Psoas muscle (tissue), 8 donors: Measurements from ENCODE around the gene SCGB1D4. TPM values are rescaled to one million over a fixed set of nuclear protein-coding genes. Genes with fewer than 3 reads are reported as not detected.
"Not testable (repeated sequence)": the region's sequence is repeated elsewhere in the genome, so short reads cannot be mapped to it uniquely, and the experiment has no call there.

Experiments used
- ATAC-seq, 4 donors: fragments of 200-7000 bp; cut with Tn5 transposase; one replicate each; pipeline ENCODE4 v1.9.1; 2020; ENCODE audit warnings: moderate library complexity in 3 of 4, mild to moderate bottlenecking in 2 of 4
- DNase-seq, 2 donors: peaks; one replicate each; pipeline ENCODE4 v3.0.0-alpha.2; 2020
- H3K27ac ChIP-seq: fragments of 200-600 bp; one replicate; pipeline ENCODE4 v1.8.0; 2022
- H3K27me3 ChIP-seq, 3 donors: fragments of 200-600 bp in 1 of 3; one replicate each; pipeline versions ENCODE4 v1.6.1 to v1.8.0; 2013 to 2022; ENCODE audit warnings: low read length in 2 of 3, mild to moderate bottlenecking in 2 of 3, moderate library complexity in 1 of 3; ENCODE audit not compliant: insufficient read depth in 3 of 3
- H3K36me3 ChIP-seq, 2 donors: fragments of 200-600 bp in 1 of 2; one replicate each; pipeline versions ENCODE4 v1.6.1 to v1.8.0; 2013 to 2022; ENCODE audit warnings: low read depth in 1 of 2, mild to moderate bottlenecking in 1 of 2, moderate library complexity in 1 of 2; ENCODE audit not compliant: insufficient read depth in 1 of 2
- H3K4me1 ChIP-seq: fragments of 200-600 bp; one replicate; pipeline ENCODE4 v1.8.0; 2022
- H3K4me3 ChIP-seq: fragments of 200-600 bp; one replicate; pipeline ENCODE4 v1.8.0; 2022; ENCODE audit warnings: mild to moderate bottlenecking
- H3K9me3 ChIP-seq: fragments of 200-600 bp; one replicate; pipeline ENCODE4 v1.8.0; 2022
- WGBS, 3 donors: extraction: QIAGEN DNeasy Blood & Tissue Kit; methylation state at CpG; one replicate each; pipeline versions ENCODE4 v1.1.6 to v1.1.7; 2013; 5-methylcytosine and 5-hydroxymethylcytosine counted together
- intact Hi-C, 2 donors: fragments of 100-400 bp; cut with DNase I; formaldehyde crosslinking; loops; one replicate each; pipeline versions ENCODE4 v1.11.0 to v1.14.2; 2022
- polyA plus RNA-seq, 3 donors: library from polyadenylated mRNA; stranded (reverse); fragments of 200-250 nt; gene quantifications; one replicate each; pipeline ENCODE4 v1.2.3, GENCODE V29; 2013
- total RNA-seq, 4 donors: library from RNA; stranded (reverse); fragmentation: NEBNext Ultra II Directional in 2 of 4; extraction: Animal tissue kit (Norgen Biotek cat#: 25700) in 2 of 4; gene quantifications; one replicate each; pipeline versions ENCODE4 v1.2.1 to v1.2.4, GENCODE V29; 2021 to 2023
- TF ChIP-seq, protein P1 (sequence below): fragments of 200-600 bp; IDR thresholded peaks from one replicate; pipeline ENCODE4 v1.8.0; 2022; ENCODE audit warnings: antibody characterized with exemption
- donor health status: healthy with polysubstance abuse.
- donor health status: DM: no; HTN: no; CAD: no; lungs with moderate emphysema.
- donor health status: Bipolar disorder and iron deficiency.
- donor health status: healthy.
- donor health status: DM: yes; HTN: yes; CAD: no.
- donor health status: DM: no; HTN: no; CAD: no.
- donor health status: DM: no; HTN: no; CAD: no.
- donor health status: DM: yes; HTN: yes; CAD: no.

Gene SCGB1D4
- total and polyA plus RNA-seq, 7 donors, result not detected

DNA sequence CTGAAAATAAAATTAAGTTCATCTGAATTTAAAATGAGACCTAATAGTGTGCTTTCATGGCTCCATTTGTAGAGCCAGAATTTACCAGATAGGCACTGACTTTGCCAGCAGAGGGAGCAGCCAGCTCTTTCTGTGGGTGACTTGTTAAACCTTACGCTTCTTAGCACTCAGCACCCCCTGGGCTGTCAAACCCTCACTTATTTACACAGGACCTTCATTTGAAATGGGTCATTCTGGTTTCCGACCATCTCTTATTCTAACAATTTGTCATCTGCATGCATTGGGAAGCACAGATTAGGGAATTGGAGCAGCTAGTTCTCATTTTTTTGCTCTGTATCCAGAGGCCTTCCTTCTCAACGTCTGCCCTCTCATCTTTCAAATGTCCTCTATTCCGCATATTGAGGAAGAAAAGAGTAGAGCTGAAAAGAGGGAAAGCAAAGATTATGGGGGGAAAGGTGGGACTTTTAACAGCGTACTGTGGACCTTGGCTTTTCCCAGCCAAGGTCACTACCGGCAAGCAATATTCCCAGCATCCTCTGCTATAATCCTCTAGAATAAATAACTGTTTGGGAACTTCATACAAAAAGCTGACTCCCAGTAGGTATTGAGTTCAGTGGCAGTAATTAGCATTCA is 41.5 kb upstream of the SCGB1D4 start:
- Histone ChIP-seq H3K27ac (no peak overlapping the region), H3K4me3 (no peak overlapping the region), H3K36me3 (peaks cover 0 to 18% of the 10 kb centered on the region in 2 donors), H3K4me1 (peaks cover 7% of the 10 kb centered on the region), H3K27me3 (no peaks in the 10 kb centered on the region), H3K9me3 (no peaks in the 10 kb centered on the region)
- intact Hi-C loops, result loop anchor here in 1 of 2 donors (2.0 kb wide), 1 partner anchor 38 kb away; no protein-coding TSS in a partner anchor
- WGBS, 3 donors, result 68 to 74% (median 73%) methylated on average over 6 of the region's 6 CpGs
- TF ChIP-seq, protein P1, sequence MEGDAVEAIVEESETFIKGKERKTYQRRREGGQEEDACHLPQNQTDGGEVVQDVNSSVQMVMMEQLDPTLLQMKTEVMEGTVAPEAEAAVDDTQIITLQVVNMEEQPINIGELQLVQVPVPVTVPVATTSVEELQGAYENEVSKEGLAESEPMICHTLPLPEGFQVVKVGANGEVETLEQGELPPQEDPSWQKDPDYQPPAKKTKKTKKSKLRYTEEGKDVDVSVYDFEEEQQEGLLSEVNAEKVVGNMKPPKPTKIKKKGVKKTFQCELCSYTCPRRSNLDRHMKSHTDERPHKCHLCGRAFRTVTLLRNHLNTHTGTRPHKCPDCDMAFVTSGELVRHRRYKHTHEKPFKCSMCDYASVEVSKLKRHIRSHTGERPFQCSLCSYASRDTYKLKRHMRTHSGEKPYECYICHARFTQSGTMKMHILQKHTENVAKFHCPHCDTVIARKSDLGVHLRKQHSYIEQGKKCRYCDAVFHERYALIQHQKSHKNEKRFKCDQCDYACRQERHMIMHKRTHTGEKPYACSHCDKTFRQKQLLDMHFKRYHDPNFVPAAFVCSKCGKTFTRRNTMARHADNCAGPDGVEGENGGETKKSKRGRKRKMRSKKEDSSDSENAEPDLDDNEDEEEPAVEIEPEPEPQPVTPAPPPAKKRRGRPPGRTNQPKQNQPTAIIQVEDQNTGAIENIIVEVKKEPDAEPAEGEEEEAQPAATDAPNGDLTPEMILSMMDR, result peak; percentile 54
- peak; percentile 33 to 55 for DNase-seq
- ATAC-seq, result peak in 1 of 4 donors; percentile 46

DNA sequence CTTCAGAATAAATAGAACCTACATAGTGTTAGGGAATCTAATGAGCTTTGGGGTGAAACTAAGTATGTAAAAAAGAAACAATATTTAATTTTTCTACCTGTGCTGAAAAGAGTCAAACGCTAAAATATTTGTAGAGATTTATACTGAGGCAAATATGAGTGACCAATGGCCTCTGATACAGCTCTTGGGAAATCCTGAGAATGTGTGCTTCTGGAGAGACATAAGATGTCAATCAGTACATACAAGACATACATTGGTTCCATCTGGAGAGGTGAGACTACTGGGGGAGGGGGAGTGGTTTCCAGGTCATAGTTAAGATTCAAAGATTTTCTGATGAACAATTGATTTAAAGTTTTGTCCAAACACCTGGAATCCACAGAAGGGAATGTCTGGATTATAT is 39.3 kb upstream of the SCGB1D4 start:
- peaks cover 0 to 18% of the 10 kb centered on the region in 2 donors for H3K36me3 ChIP-seq
- peak overlapping the region; percentile 73 for H3K27ac ChIP-seq
- 34 to 47% (median 47%) methylated on average over 1 of the region's 1 CpG for WGBS, 3 donors
- H3K4me3 ChIP-seq, result peak overlapping the region; percentile 78
- H3K4me1 ChIP-seq, result peaks cover 7% of the 10 kb centered on the region
- no peak for DNase-seq
- no peaks in the 10 kb centered on the region for H3K9me3 ChIP-seq
- no peak for ATAC-seq
- TF ChIP-seq, protein P1, result no peak
- intact Hi-C loops, result no loop called here
- H3K27me3 ChIP-seq, result no peaks in the 10 kb centered on the region

DNA sequence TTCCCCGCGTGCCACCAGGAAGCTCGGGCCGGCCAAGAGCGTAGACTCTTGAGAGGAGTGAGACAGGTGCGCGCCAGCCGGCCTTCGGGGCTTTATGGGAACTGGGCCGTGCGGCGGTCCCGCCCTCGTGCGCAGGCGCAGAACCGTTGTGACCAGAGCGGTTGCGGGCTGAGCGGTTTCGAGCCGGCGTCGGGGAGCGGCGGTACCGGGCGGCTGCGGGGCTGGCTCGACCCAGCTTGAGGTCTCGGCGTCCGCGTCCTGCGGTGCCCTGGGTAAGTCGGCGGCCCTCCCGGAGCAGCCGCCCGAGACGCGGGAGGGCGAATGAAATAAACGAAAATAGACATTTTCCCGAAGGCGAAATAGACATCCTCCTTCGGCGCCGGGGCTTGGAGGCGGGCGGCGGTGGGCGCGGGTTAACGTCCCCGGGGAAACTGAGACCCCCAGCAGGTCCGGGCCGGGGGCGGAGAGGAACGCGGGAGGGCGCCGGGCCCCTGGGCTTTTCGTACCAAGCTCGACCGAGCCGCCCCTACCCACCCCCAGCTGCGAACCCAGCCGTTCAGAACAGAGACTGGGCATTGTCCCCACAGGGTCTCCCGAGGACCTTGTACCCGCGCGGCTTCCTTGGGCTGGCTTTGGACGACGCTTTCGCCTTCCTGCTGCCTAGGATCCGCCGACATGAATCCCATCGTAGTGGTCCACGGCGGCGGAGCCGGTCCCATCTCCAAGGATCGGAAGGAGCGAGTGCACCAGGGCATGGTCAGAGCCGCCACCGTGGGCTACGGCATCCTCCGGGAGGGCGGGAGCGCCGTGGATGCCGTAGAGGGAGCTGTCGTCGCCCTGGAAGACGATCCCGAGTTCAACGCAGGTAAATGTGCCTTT is 38.7 kb upstream of the SCGB1D4 start, which contains the start of gene ASRGL1:
TSS of gene ASRGL1 (plus strand) at position 146 of the 879 bp plus-strand sequence. CDS start at position 676, 530 bp downstream.
- ATAC-seq (peak; percentile 96 to 99 (median 97)), DNase-seq (peak; percentile 89 to 93)
- TF ChIP-seq, protein P1, result no peak
- Histone ChIP-seq H3K27ac (peak within 1 kb of the TSS; percentile 73), H3K27me3 (no peaks in the 10 kb centered on the region), H3K4me3 (peak within 1 kb of the TSS; percentile 78), H3K36me3 (peaks cover 0 to 13% of the 10 kb centered on the region in 2 donors), H3K4me1 (peaks cover 7% of the 10 kb centered on the region), H3K9me3 (no peaks in the 10 kb centered on the region)
- intact Hi-C loops, result no loop called here
- 1% methylated on average over 78 to 98 of the region's 98 CpGs for WGBS, 3 donors

DNA sequence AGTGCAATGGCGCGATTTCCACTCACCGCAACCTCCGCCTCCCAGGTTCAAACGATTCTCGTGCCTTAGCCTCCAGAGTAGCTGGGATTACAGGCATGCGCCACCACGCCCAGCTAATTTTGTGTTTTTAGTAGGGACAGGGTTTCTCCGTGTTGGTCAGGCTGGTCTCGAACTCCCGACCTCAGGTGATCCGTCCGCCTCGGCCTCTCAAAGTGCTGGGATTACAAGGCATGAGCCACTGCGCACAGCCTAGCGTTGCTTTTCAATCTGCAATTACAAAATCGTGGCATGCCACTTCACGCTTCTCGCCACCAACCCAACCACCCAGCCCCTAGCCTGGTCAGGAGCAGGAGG is 38.1 kb upstream of the SCGB1D4 start:
- H3K27ac ChIP-seq, result peak overlapping the region; percentile 73
- DNase-seq, H3K9me3 ChIP-seq, ATAC-seq, H3K36me3 ChIP-seq, intact Hi-C loops, H3K27me3 ChIP-seq, H3K4me1 ChIP-seq: not testable (repeated sequence)
- H3K4me3 ChIP-seq, result peak overlapping the region; percentile 78
- WGBS, 3 donors, result 52 to 62% (median 55%) methylated on average over 19 of the region's 19 CpGs

DNA sequence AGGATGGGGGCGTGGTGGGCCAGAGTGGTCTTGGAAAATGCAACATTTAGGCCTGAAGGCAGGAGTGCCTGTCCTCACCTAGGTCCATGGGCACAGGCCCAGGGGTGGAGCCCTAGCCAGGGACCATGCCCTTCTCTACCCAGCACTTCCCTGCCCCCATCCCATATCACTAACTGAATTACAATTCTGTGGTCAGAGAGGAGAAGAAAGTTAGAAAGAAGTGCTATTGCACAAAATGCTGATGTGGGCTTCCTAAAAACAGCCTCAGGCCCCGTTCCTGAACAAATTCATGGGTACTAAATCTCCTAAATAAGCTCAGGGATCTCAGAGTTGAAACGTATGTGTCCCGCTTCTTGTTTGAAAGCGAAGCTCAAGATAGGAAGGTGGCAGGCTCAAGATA is 34.9 kb upstream of the SCGB1D4 start:
- peaks cover 7% of the 10 kb centered on the region for H3K4me1 ChIP-seq
- ATAC-seq, result no peak
- H3K4me3 ChIP-seq, result no peak overlapping the region
- no peak overlapping the region for H3K27ac ChIP-seq
- intact Hi-C loops, result no loop called here
- no peaks in the 10 kb centered on the region for H3K9me3 ChIP-seq
- WGBS, 3 donors, result 74 to 81% (median 79%) methylated on average over 5 of the region's 5 CpGs
- TF ChIP-seq, protein P1, result no peak
- DNase-seq, result no peak
- H3K27me3 ChIP-seq, result no peaks in the 10 kb centered on the region
- no peaks in the 10 kb centered on the region for H3K36me3 ChIP-seq

DNA sequence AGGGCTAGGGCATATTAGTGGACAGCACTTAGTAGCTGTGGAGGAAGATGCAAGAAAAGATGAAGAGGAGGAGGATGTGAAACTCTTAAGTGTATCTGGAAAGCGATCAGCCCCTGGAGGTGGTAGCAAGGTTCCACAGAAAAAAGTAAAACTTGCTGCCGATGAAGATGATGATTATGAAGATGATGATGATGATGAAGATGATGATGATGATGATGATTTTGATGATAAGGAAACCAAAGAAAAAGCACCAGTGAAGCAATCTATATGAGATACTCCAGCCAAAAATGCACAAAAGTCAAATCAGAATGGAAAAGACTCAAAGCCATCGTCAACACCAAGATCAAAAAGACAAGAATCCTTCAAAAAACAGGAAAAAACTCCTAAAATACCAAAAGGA is 32.4 kb upstream of the SCGB1D4 start:
- ATAC-seq, intact Hi-C loops, H3K27ac ChIP-seq, H3K4me1 ChIP-seq, H3K27me3 ChIP-seq, H3K4me3 ChIP-seq, H3K36me3 ChIP-seq, H3K9me3 ChIP-seq, DNase-seq: not testable (repeated sequence)
- 78 to 94% (median 86%) methylated on average over 3 of the region's 3 CpGs for WGBS, 3 donors

DNA sequence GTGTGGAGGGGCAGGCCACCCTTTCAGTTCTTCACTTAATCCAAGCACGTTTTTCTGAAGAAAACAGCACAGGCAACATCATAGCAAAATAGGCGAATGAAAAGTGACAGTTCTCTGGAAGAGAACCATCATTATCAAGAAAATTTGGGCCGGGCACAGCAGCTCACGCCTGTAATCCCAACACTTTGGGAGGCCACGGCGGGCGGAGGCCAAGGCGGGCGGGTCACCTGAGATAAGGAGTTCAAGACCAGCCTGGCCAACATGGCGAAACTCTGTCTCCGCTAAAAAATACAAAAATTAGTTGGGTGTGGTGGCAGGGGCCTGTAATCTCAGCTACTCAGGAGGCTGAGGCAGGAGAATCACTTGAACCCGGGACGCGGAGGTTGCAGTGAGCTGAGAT is 28.7 kb upstream of the SCGB1D4 start:
- H3K27ac ChIP-seq, ATAC-seq, H3K4me1 ChIP-seq, H3K36me3 ChIP-seq, H3K9me3 ChIP-seq, intact Hi-C loops, H3K27me3 ChIP-seq, H3K4me3 ChIP-seq, DNase-seq: not testable (repeated sequence)
- WGBS, 3 donors, result 83 to 88% (median 88%) methylated on average over 14 of the region's 14 CpGs
